Measurements from ENCODE around the gene FKBP4. TPM values are rescaled to one million over a fixed set of nuclear protein-coding genes. Genes with fewer than 3 reads are reported as not detected.

Gene FKBP4
- polyA plus RNA-seq, 1 donor (not counting 4 experiments of a cell fraction or from before 2014, with no cell fraction given), result 80.8 TPM

DNA sequence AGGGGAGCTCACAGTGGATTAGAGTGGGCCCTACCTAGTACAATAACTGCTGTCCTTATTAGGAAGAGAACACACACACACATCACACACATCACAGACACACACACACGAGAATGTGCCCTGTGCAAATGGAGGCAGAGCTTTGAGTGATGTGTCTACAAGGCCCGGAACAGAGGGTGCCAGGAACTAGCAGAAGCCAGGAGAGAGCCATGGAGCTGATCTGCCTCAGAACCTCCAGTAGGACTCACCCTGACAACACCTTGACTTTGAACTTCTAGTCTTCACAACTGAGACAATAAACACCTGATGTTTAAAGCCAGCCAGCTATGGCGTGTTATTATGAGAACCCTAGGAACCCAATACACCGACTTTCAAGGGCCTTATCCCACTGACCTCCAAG is 29.7 kb upstream of the FKBP4 start:
- no peak for DNase-seq (ENCODE audit: low read depth, low spot score)
- no peak for FAIRE-seq

GRCh38 chr12:2765608-2766007 is 29.2 kb upstream of the FKBP4 start:
- Histone ChIP-seq H3K4me3 (ENCODE audit: control insufficient read depth in 2 of 3, extremely low read depth in 1 of 3, insufficient read depth in 2 of 3, low read depth in 1 of 3, low read length in 3 of 3) (no peak overlapping the region), H3K27me3 (ENCODE audit: control insufficient read depth, extremely low read depth, insufficient read depth, low read length) (no peaks in the 10 kb centered on the region), H3K9me3 (ENCODE audit: control insufficient read depth, low read depth, low read length) (no peaks in the 10 kb centered on the region), H3K27ac (ENCODE audit: control insufficient read depth, insufficient read depth, low read length) (no peak overlapping the region), H3K4me1 (ENCODE audit: control insufficient read depth, extremely low read depth, insufficient read depth, low read length) (no peaks in the 10 kb centered on the region), H3K79me2 (ENCODE audit: control insufficient read depth, insufficient read depth, low read length) (no peaks in the 10 kb centered on the region), H3K9ac (ENCODE audit: control insufficient read depth, extremely low read depth, insufficient read depth, low read length) (no peak overlapping the region), H3K9me1 (ENCODE audit: control insufficient read depth, extremely low read depth, insufficient read depth, low read length) (no peaks in the 10 kb centered on the region), H3K4me2 (ENCODE audit: control insufficient read depth, extremely low read depth, insufficient read depth, low read depth, low read length) (no peak overlapping the region), H2AFZ (ENCODE audit: control insufficient read depth, low read length) (no peak overlapping the region), H3K36me3 (ENCODE audit: control insufficient read depth in 2 of 2, extremely low read depth in 1 of 2, insufficient read depth in 2 of 2, low read length in 2 of 2) (no peaks in the 10 kb centered on the region), H4K20me1 (ENCODE audit: control insufficient read depth, extremely low read depth, insufficient read depth, low read length) (no peaks in the 10 kb centered on the region)
- no peak for DNase-seq (ENCODE audit: low read depth, low spot score)
- FAIRE-seq, result no peak
- no peak for TF ChIP-seq CTCF (optimal IDR thresholded peaks at IDR 0.05 in 1 of 3, IDR thresholded peaks at IDR 0.05 in 1 of 3, conservative IDR thresholded peaks at IDR 0.05 in 1 of 3; ENCODE audit: extremely low read depth in 1 of 3, insufficient read depth in 2 of 3, low read length in 3 of 3)
- no peak for TF ChIP-seq EZH2 (IDR thresholded peaks at IDR 0.05; ENCODE audit: low read length)
- dilution Hi-C loops (cut with MboI; ENCODE audit: extremely low pct_ligation_motif_present, low sequenced_read_pairs), result no loop called here

More for the DNA sequence above, 29.7 kb upstream of the FKBP4 start:
- no peak overlapping the region for H3K27ac ChIP-seq (ENCODE audit: control insufficient read depth, insufficient read depth, low read length)
- dilution Hi-C loops (cut with MboI; ENCODE audit: extremely low pct_ligation_motif_present, low sequenced_read_pairs), result no loop called here
- no peaks in the 10 kb centered on the region for H3K4me1 ChIP-seq (ENCODE audit: control insufficient read depth, extremely low read depth, insufficient read depth, low read length)
- no peak overlapping the region for H2AFZ ChIP-seq (ENCODE audit: control insufficient read depth, low read length)
- H3K9me1 ChIP-seq (ENCODE audit: control insufficient read depth, extremely low read depth, insufficient read depth, low read length), result no peaks in the 10 kb centered on the region
- no peaks in the 10 kb centered on the region for H4K20me1 ChIP-seq (ENCODE audit: control insufficient read depth, extremely low read depth, insufficient read depth, low read length)
- H3K9me3 ChIP-seq (ENCODE audit: control insufficient read depth, low read depth, low read length), result no peaks in the 10 kb centered on the region
- no peak overlapping the region for H3K4me3 ChIP-seq (ENCODE audit: control insufficient read depth in 2 of 3, extremely low read depth in 1 of 3, insufficient read depth in 2 of 3, low read depth in 1 of 3, low read length in 3 of 3)
- H3K9ac ChIP-seq (ENCODE audit: control insufficient read depth, extremely low read depth, insufficient read depth, low read length), result no peak overlapping the region
- no peaks in the 10 kb centered on the region for H3K36me3 ChIP-seq (ENCODE audit: control insufficient read depth in 2 of 2, extremely low read depth in 1 of 2, insufficient read depth in 2 of 2, low read length in 2 of 2)
- no peak for TF ChIP-seq EZH2 (IDR thresholded peaks at IDR 0.05; ENCODE audit: low read length)
- no peak overlapping the region for H3K4me2 ChIP-seq (ENCODE audit: control insufficient read depth, extremely low read depth, insufficient read depth, low read depth, low read length)
- no peaks in the 10 kb centered on the region for H3K79me2 ChIP-seq (ENCODE audit: control insufficient read depth, insufficient read depth, low read length)
- no peaks in the 10 kb centered on the region for H3K27me3 ChIP-seq (ENCODE audit: control insufficient read depth, extremely low read depth, insufficient read depth, low read length)

Measured in keratinocyte (primary cell).